SH-SY5Y (cell line): Measurements from ENCODE around the gene ZSWIM3.

Experiments used
- GATA2 ChIP-seq: IDR thresholded peaks from 2 replicates; pipeline ENCODE4 v1.6.1; 2011; ENCODE audit warnings: mild to moderate bottlenecking, low read depth, low read length
- GATA3 ChIP-seq: IDR thresholded peaks from 2 replicates; pipeline ENCODE4 v1.6.1; 2011; ENCODE audit warnings: low read depth, mild to moderate bottlenecking, low read length, moderate library complexity

GRCh38 chr20:45894797-45895196 is 37.4 kb downstream of the ZSWIM3 start:
- TF ChIP-seq GATA2 (no peak), GATA3 (no peak)
